H9 (cell line): ENCODE data around the gene GBP5. TPM values are rescaled to one million over a fixed set of nuclear protein-coding genes. Genes with fewer than 3 reads are reported as not detected.
"Not testable (repeated sequence)": the region's sequence is repeated elsewhere in the genome, so short reads cannot be mapped to it uniquely, and the experiment has no call there.

Experiments used
- DNase-seq: peaks from one replicate; pipeline ENCODE4 v3.0.0-alpha.2; 2017
- H2AFZ ChIP-seq: one replicate; pipeline ENCODE4 v1.6.1; 2013; ENCODE audit warnings: mild to moderate bottlenecking, low read length, control low read depth, moderate library complexity
- H2AK5ac ChIP-seq: 2 replicates; pipeline ENCODE4 v1.6.1; 2013; ENCODE audit warnings: low read length, control low read depth, mixed read lengths; ENCODE audit not compliant: insufficient read length
- H2BK120ac ChIP-seq: one replicate; pipeline ENCODE4 v1.6.1; 2013; ENCODE audit warnings: low read depth, mild to moderate bottlenecking, low read length, control low read depth, inconsistent platforms; ENCODE audit not compliant: poor library complexity, severe bottlenecking
- H2BK12ac ChIP-seq: 2 replicates; pipeline ENCODE4 v1.6.1; 2013; ENCODE audit warnings: low read length, control low read depth, mixed read lengths, low read depth; ENCODE audit not compliant: insufficient read length
- H2BK15ac ChIP-seq: 2 replicates; pipeline ENCODE4 v1.6.1; 2013; ENCODE audit warnings: low read depth, low read length, control low read depth
- H2BK20ac ChIP-seq: one replicate; pipeline ENCODE4 v1.6.1; 2013; ENCODE audit warnings: low read depth, mild to moderate bottlenecking, low read length, control low read depth, inconsistent platforms; ENCODE audit not compliant: poor library complexity, severe bottlenecking
- H2BK5ac ChIP-seq: 2 replicates; pipeline ENCODE4 v1.6.1; 2013; ENCODE audit warnings: low read length, control low read depth, mixed read lengths; ENCODE audit not compliant: insufficient read length
- H3K14ac ChIP-seq: 2 replicates; pipeline ENCODE4 v1.6.1; 2013; ENCODE audit warnings: low read length, control low read depth; ENCODE audit not compliant: insufficient read depth
- H3K18ac ChIP-seq: 2 replicates; pipeline ENCODE4 v1.6.1; 2013; ENCODE audit warnings: low read depth, mild to moderate bottlenecking, mixed read lengths, low read length, control low read depth; ENCODE audit not compliant: insufficient read length
- H3K23ac ChIP-seq: 2 replicates; pipeline ENCODE4 v1.6.1; 2013; ENCODE audit warnings: low read length, control low read depth, mixed read lengths, low read depth; ENCODE audit not compliant: insufficient read length
- H3K23me2 ChIP-seq: 2 replicates; pipeline ENCODE4 v1.6.1; 2013; ENCODE audit warnings: low read depth, mild to moderate bottlenecking, mixed read lengths, low read length, control low read depth; ENCODE audit not compliant: insufficient read length, poor library complexity, severe bottlenecking
- H3K27ac ChIP-seq: 2 replicates; pipeline ENCODE4 v1.5.1; 2013; ENCODE audit warnings: low read length, control low read depth, mixed read lengths, low read depth; ENCODE audit not compliant: insufficient read length
- H3K27me3 ChIP-seq: 2 replicates; pipeline ENCODE4 v1.6.1; 2013; ENCODE audit warnings: low read length, control low read depth, inconsistent platforms; ENCODE audit not compliant: insufficient read depth
- H3K4ac ChIP-seq: 2 replicates; pipeline ENCODE4 v1.6.1; 2013; ENCODE audit warnings: low read depth, mild to moderate bottlenecking, control low read depth, inconsistent platforms, low read length, moderate library complexity
- H3K4me1 ChIP-seq: 2 replicates; pipeline ENCODE4 v1.6.1; 2013; ENCODE audit warnings: low read length, control low read depth, inconsistent platforms; ENCODE audit not compliant: insufficient read depth
- H3K4me2 ChIP-seq: 2 replicates; pipeline ENCODE4 v1.6.1; 2013; ENCODE audit warnings: low read length, control low read depth, mixed read lengths; ENCODE audit not compliant: insufficient read length, insufficient read depth
- H3K56ac ChIP-seq: 2 replicates; pipeline ENCODE4 v1.6.1; 2013; ENCODE audit warnings: low read depth, mild to moderate bottlenecking, mixed read lengths, low read length, control low read depth; ENCODE audit not compliant: insufficient read length
- H3K79me1 ChIP-seq: 2 replicates; pipeline ENCODE4 v1.6.1; 2013; ENCODE audit warnings: low read depth, mild to moderate bottlenecking, moderate library complexity, low read length, control low read depth, inconsistent platforms; ENCODE audit not compliant: insufficient read depth, poor library complexity, severe bottlenecking
- H3K79me2 ChIP-seq: 2 replicates; pipeline ENCODE4 v1.6.1; 2013; ENCODE audit warnings: low read length, control low read depth, inconsistent platforms; ENCODE audit not compliant: insufficient read depth
- H3K9ac ChIP-seq: 2 replicates; pipeline ENCODE4 v1.6.1; 2013; ENCODE audit warnings: low read length, control low read depth, mixed read lengths; ENCODE audit not compliant: insufficient read length; ENCODE audit errors: extremely low read depth
- H3K9me3 ChIP-seq: one replicate; pipeline ENCODE4 v1.6.1; 2013; ENCODE audit warnings: low read depth, low read length, inconsistent platforms; ENCODE audit not compliant: control insufficient read depth
- H3T11ph ChIP-seq: one replicate; pipeline ENCODE4 v1.6.1; 2013; ENCODE audit warnings: mild to moderate bottlenecking, low read length, control low read depth, inconsistent platforms
- H4K20me1 ChIP-seq: one replicate; pipeline ENCODE4 v1.6.1; 2013; ENCODE audit not compliant: control insufficient read depth, insufficient read length, insufficient read depth
- H4K5ac ChIP-seq: 2 replicates; pipeline ENCODE4 v1.6.1; 2013; ENCODE audit warnings: low read depth, mild to moderate bottlenecking, mixed read lengths, low read length, control low read depth; ENCODE audit not compliant: insufficient read length
- H4K8ac ChIP-seq: replicated peaks from 2 replicates; pipeline ENCODE4 v1.6.1; 2013; ENCODE audit warnings: low read length, control low read depth, mixed read lengths, low read depth; ENCODE audit not compliant: insufficient read length
- H4K91ac ChIP-seq: 2 replicates; pipeline ENCODE4 v1.6.1; 2013; ENCODE audit warnings: low read depth, mild to moderate bottlenecking, moderate library complexity, mixed read lengths, low read length, control low read depth; ENCODE audit not compliant: insufficient read length
- H3K27ac Mint-ChIP-seq, 3 experiments: 2 replicates in 2 of 3; 3 replicates in 1 of 3; pipeline ENCODE4 v1.8.0; 2020 to 2021; ENCODE audit warnings: mixed read lengths in 3 of 3, mild to moderate bottlenecking in 1 of 3, moderate library complexity in 1 of 3
- H3K27me3 Mint-ChIP-seq: 2 replicates; pipeline ENCODE4 v1.8.0; 2021; ENCODE audit warnings: low read depth, mild to moderate bottlenecking, moderate library complexity, mixed read lengths
- H3K36me3 Mint-ChIP-seq, 3 experiments: 2 replicates in 2 of 3; 3 replicates in 1 of 3; pipeline ENCODE4 v1.8.0; 2020 to 2021; ENCODE audit warnings: low read depth in 3 of 3, mixed read lengths in 3 of 3; ENCODE audit not compliant: insufficient read depth in 1 of 3
- H3K4me1 Mint-ChIP-seq, 2 experiments: 2 replicates each; pipeline ENCODE4 v1.8.0; 2020; ENCODE audit warnings: mixed read lengths in 2 of 2
- H3K4me3 Mint-ChIP-seq, 2 experiments: 2 replicates in 1 of 2; 3 replicates in 1 of 2; pipeline ENCODE4 v1.8.0; 2020 to 2021; ENCODE audit warnings: mild to moderate bottlenecking in 2 of 2, mixed read lengths in 2 of 2, moderate library complexity in 1 of 2
- H3K9me3 Mint-ChIP-seq, 2 experiments: 2 replicates in 1 of 2; 3 replicates in 1 of 2; pipeline ENCODE4 v1.8.0; 2020; ENCODE audit warnings: mild to moderate bottlenecking in 2 of 2, mixed read lengths in 2 of 2, moderate library complexity in 1 of 2
- WGBS: extraction: QIAGEN DNeasy Blood & Tissue Kit; methylation state at CpG from one replicate; pipeline ENCODE4 v1.1.7; 2013; ENCODE audit warnings: missing lambda C conversion rate, low lambda C conversion rate, mixed read lengths; ENCODE audit not compliant: insufficient read length; ENCODE audit errors: extremely low coverage; 5-methylcytosine and 5-hydroxymethylcytosine counted together
- total RNA-seq: library from RNA; stranded (reverse); gene quantifications from 2 replicates; pipeline ENCODE4 v1.2.1, GENCODE V29; 2021
- TF ChIP-seq, protein P1 (sequence below): fragments of 200-600 bp; sonication (generic); conservative IDR thresholded peaks from 3 replicates; pipeline ENCODE4 v1.8.0; 2021; ENCODE audit warnings: antibody characterized with exemption, mild to moderate bottlenecking

Gene GBP5
- total RNA-seq, 1 experiment from 2014 or later = not detected

DNA sequence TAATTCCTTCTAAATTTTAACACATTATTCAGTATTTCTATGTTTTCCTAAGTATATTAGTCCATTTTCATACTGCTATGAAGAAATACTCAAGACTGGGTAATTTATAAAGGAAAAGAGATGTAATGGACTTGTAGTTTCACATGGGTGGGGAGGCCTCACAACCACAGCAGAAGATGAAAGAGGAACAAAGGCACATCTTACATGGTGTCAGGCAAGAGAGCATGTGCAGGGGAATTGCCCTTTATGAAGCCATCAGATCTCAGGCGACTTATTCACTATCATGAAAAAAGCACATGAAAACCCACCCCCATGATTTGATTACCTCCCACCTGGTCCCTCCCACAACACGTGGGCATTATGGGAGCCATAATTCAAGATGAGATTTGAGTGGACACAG, 15.6 kb downstream of the GBP5 start:
- Histone ChIP-seq H3K9ac (no peak overlapping the region), H3K79me1 (no peaks in the 10 kb centered on the region), H3K4ac (no peak overlapping the region), H3K18ac (no peak overlapping the region), H3K23ac (no peak overlapping the region), H3K27ac (no peak overlapping the region), H3K56ac (no peak overlapping the region), H2BK5ac (no peak overlapping the region), H2BK120ac (no peak overlapping the region), H2AFZ (no peak overlapping the region), H4K20me1 (no peaks in the 10 kb centered on the region), H3K27me3 (no peaks in the 10 kb centered on the region), H4K91ac (no peak overlapping the region), H2BK20ac (no peak overlapping the region), H3K4me2 (no peak overlapping the region), H3K9me3 (no peaks in the 10 kb centered on the region), H3K14ac (no peak overlapping the region), H2BK15ac (no peak overlapping the region), H2AK5ac (no peak overlapping the region), H4K5ac (no peak overlapping the region), H2BK12ac (no peak overlapping the region), H3K23me2 (no peaks in the 10 kb centered on the region), H3T11ph (no peak overlapping the region), H4K8ac (no peak overlapping the region), H3K79me2 (no peaks in the 10 kb centered on the region), H3K4me1 (peaks cover 1% of the 10 kb centered on the region; the same call in 1 of the 2 replicates)
- Mint-ChIP-seq H3K27me3 (no peaks in the 10 kb centered on the region), H3K4me1 (peaks cover 10 to 11% of the 10 kb centered on the region in 2 experiments), H3K36me3 (no peaks in the 10 kb centered on the region), H3K4me3 (no peak overlapping the region), H3K27ac (no peak overlapping the region), H3K9me3 (no peaks in the 10 kb centered on the region)
- DNase-seq = no peak
- no CpG with 5 or more reads among the region's 2 CpGs for WGBS
- TF ChIP-seq, protein P1, sequence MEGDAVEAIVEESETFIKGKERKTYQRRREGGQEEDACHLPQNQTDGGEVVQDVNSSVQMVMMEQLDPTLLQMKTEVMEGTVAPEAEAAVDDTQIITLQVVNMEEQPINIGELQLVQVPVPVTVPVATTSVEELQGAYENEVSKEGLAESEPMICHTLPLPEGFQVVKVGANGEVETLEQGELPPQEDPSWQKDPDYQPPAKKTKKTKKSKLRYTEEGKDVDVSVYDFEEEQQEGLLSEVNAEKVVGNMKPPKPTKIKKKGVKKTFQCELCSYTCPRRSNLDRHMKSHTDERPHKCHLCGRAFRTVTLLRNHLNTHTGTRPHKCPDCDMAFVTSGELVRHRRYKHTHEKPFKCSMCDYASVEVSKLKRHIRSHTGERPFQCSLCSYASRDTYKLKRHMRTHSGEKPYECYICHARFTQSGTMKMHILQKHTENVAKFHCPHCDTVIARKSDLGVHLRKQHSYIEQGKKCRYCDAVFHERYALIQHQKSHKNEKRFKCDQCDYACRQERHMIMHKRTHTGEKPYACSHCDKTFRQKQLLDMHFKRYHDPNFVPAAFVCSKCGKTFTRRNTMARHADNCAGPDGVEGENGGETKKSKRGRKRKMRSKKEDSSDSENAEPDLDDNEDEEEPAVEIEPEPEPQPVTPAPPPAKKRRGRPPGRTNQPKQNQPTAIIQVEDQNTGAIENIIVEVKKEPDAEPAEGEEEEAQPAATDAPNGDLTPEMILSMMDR = no peak

GRCh38 chr1:89255581-89255980, 17.1 kb downstream of the GBP5 start:
- H3K23ac ChIP-seq, H3K27ac Mint-ChIP-seq, H4K20me1 ChIP-seq, H3K9ac ChIP-seq, H3K9me3 ChIP-seq, H2AFZ ChIP-seq, DNase-seq, H4K91ac ChIP-seq, H3K56ac ChIP-seq, H3K79me2 ChIP-seq, H3K14ac ChIP-seq, H2BK12ac ChIP-seq, H3K27me3 Mint-ChIP-seq, H4K5ac ChIP-seq, H2BK20ac ChIP-seq, H3K4me3 Mint-ChIP-seq, H2BK5ac ChIP-seq, H2BK120ac ChIP-seq, H3K4ac ChIP-seq, H3K27ac ChIP-seq, H3K4me1 ChIP-seq, H3K27me3 ChIP-seq, H3T11ph ChIP-seq, H2BK15ac ChIP-seq, H3K4me1 Mint-ChIP-seq, H3K9me3 Mint-ChIP-seq, H3K4me2 ChIP-seq, H2AK5ac ChIP-seq, H4K8ac ChIP-seq, H3K79me1 ChIP-seq, H3K23me2 ChIP-seq, H3K18ac ChIP-seq, H3K36me3 Mint-ChIP-seq: not testable (repeated sequence)
- no CpG with 5 or more reads among the region's 8 CpGs for WGBS
